Measurements from ENCODE around the gene KDM2A.

GRCh38 chr11:67076202-67076601 is 42.9 kb upstream of the KDM2A start:
- no peak for TF ChIP-seq POLR2A (IDR thresholded peaks at IDR 0.05)
- TF ChIP-seq CTCF (IDR thresholded peaks at IDR 0.05), result no peak

All from thyroid gland (tissue), 4 donors.